HCT116 (cell line): ENCODE results near the gene ADGRG6. TPM values are rescaled to one million over a fixed set of nuclear protein-coding genes. Genes with fewer than 3 reads are reported as not detected.
A peak's percentile ranks its signal among the peaks of the same experiment; 100 is the strongest.

Experiments used
- ATAC-seq: fragments of 200-7000 bp; cut with Tn5 transposase; 2 replicates; pipeline ENCODE4 v1.9.1; 2020; ENCODE audit warnings: mild to moderate bottlenecking, moderate library complexity
- BruUV-seq: library from RNA; stranded (reverse); fragments of 400-500 nt; replicated peaks from 2 replicates; lab custom pipeline; 2021; lab: Mats Ljungman, UMichigan
- CTCF ChIA-PET: fragments of 300-600 bp; sonication (Branson Sonifier 250); formaldehyde crosslinking; loops from one replicate; lab custom pipeline; 2021; ENCODE audit warnings: antibody characterized with exemption; lab: Charles Lee
- POLR2A ChIA-PET: fragments of 300-600, 350-600 bp; sonication (Branson Sonifier 250); formaldehyde crosslinking; loops from one replicate; lab custom pipeline; 2021; ENCODE audit warnings: antibody characterized with exemption; lab: Charles Lee
- RAD21 ChIA-PET, 2 experiments: fragments of 300-600 bp; sonication (Branson Sonifier 250); formaldehyde crosslinking; loops; one replicate each; lab custom pipeline; 2023; ENCODE audit warnings: low total read pairs in 2 of 2; ENCODE audit not compliant: uncharacterized antibody in 2 of 2, unreplicated experiment in 2 of 2, low non-redundant PET in 1 of 2; lab: Charles Lee
- DNase-seq: peaks from one replicate; pipeline ENCODE4 v3.0.0-alpha.2; 2010; ENCODE audit warnings: low read depth, low spot score
- H2AFZ ChIP-seq: fragments of 200-600 bp; shearing (Covaris generic), sonication (generic); 2 replicates; pipeline ENCODE4 v1.6.1; 2017; ENCODE audit warnings: low read depth, mixed run types, mixed read lengths, antibody characterized with exemption, low read length; ENCODE audit not compliant: poor library complexity, severe bottlenecking
- H3K27ac ChIP-seq: 2 replicates; pipeline ENCODE4 v1.5.1; 2012; ENCODE audit warnings: low read depth, low read length
- H3K27me3 ChIP-seq: fragments of 200-600 bp; sonication (generic); 2 replicates; pipeline ENCODE4 v1.6.1; 2016; ENCODE audit warnings: mixed run types, low read length, mixed read lengths; ENCODE audit not compliant: insufficient read depth
- H3K36me3 ChIP-seq, 2 experiments: fragments of 200-500 bp in 1 of 2; fragments of 200-600 bp in 1 of 2; sonication (Bioruptor generic) in 1 of 2; sonication (generic) in 1 of 2; 2 replicates each; pipeline versions ENCODE4 v1.5.1 to v1.6.1; 2014 to 2016; ENCODE audit warnings: low read length in 2 of 2, inconsistent platforms in 1 of 2, mixed read lengths in 1 of 2, mixed run types in 1 of 2; ENCODE audit not compliant: insufficient read depth in 2 of 2, control insufficient read depth in 1 of 2
- H3K4me1 ChIP-seq, 2 experiments: fragments of 200-600 bp in 1 of 2; sonication (generic) in 1 of 2; 2 replicates each; pipeline versions ENCODE4 v1.5.1 to v1.6.1; 2012 to 2017; ENCODE audit warnings: low read length in 2 of 2, inconsistent platforms in 1 of 2, mild to moderate bottlenecking in 1 of 2, mixed read lengths in 1 of 2, mixed run types in 1 of 2, moderate library complexity in 1 of 2; ENCODE audit not compliant: insufficient read depth in 2 of 2, control insufficient read depth in 1 of 2
- H3K4me2 ChIP-seq: fragments of 200-600 bp; sonication (generic); 2 replicates; pipeline ENCODE4 v1.6.1; 2017; ENCODE audit warnings: mixed run types, low read length, mixed read lengths
- H3K4me3 ChIP-seq, 2 experiments: fragments of 200-600 bp in 1 of 2; sonication (generic) in 1 of 2; replicated peaks in 1 of 2; 2 replicates each; pipeline ENCODE4 v1.5.1; 2011 to 2016; ENCODE audit warnings: low read length in 2 of 2, control low read depth in 1 of 2, low read depth in 1 of 2, mild to moderate bottlenecking in 1 of 2, mixed read lengths in 1 of 2, mixed run types in 1 of 2
- H3K79me2 ChIP-seq: fragments of 200-600 bp; sonication (generic); 2 replicates; pipeline ENCODE4 v1.6.1; 2017; ENCODE audit warnings: mild to moderate bottlenecking, mixed run types, low read length, moderate library complexity, mixed read lengths; ENCODE audit not compliant: insufficient read depth
- H3K9ac ChIP-seq: fragments of 200-600 bp; sonication (generic); 2 replicates; pipeline ENCODE4 v1.6.1; 2016; ENCODE audit warnings: low read length, mixed read lengths
- H3K9me2 ChIP-seq: fragments of 200-600 bp; sonication (generic), shearing (Covaris generic); 2 replicates; pipeline ENCODE4 v1.6.1; 2017; ENCODE audit warnings: mixed run types, mild to moderate bottlenecking, moderate library complexity; ENCODE audit not compliant: insufficient read depth
- H3K9me3 ChIP-seq, 2 experiments: fragments of 200-500 bp in 1 of 2; fragments of 200-600 bp in 1 of 2; sonication (Bioruptor generic) in 1 of 2; sonication (generic) in 1 of 2; 2 replicates each; pipeline ENCODE4 v1.6.1; 2014 to 2017; ENCODE audit warnings: low read length in 2 of 2, mixed read lengths in 2 of 2, inconsistent platforms in 1 of 2, low read depth in 1 of 2, mild to moderate bottlenecking in 1 of 2, mixed run types in 1 of 2, moderate library complexity in 1 of 2; ENCODE audit not compliant: control insufficient read depth in 1 of 2, insufficient read depth in 1 of 2
- H4K20me1 ChIP-seq: fragments of 200-600 bp; sonication (generic), shearing (Covaris generic); 2 replicates; pipeline ENCODE4 v1.6.1; 2017; ENCODE audit warnings: mixed run types, mild to moderate bottlenecking, moderate library complexity; ENCODE audit not compliant: insufficient read depth
- CBX3 ChIP-seq: IDR thresholded peaks from 2 replicates; pipeline ENCODE4 v1.6.1; 2012; ENCODE audit warnings: low read depth
- CEBPB ChIP-seq: IDR thresholded peaks from 2 replicates; pipeline ENCODE4 v1.6.1; 2012; ENCODE audit warnings: low read depth
- EZH2 ChIP-seq: fragments of 200-600 bp; sonication (generic); IDR thresholded peaks from 2 replicates; pipeline ENCODE4 v1.6.1; 2017; ENCODE audit warnings: antibody characterized with exemption, mixed run types
- EZH2phosphoT487 ChIP-seq: fragments of 200-600 bp; IDR thresholded peaks from 2 replicates; pipeline ENCODE4 v1.6.1; 2018; ENCODE audit warnings: antibody characterized with exemption, borderline replicate concordance
- FOSL1 ChIP-seq: IDR thresholded peaks from 2 replicates; pipeline ENCODE4 v1.6.1; 2012; ENCODE audit warnings: low read depth
- JUND ChIP-seq: IDR thresholded peaks from 2 replicates; pipeline ENCODE4 v1.6.1; 2012
- MAX ChIP-seq: IDR thresholded peaks from 2 replicates; pipeline ENCODE4 v1.6.1; 2012
- RAD21 ChIP-seq: IDR thresholded peaks from 2 replicates; pipeline ENCODE4 v1.6.1; 2012; ENCODE audit warnings: low read depth, mild to moderate bottlenecking
- REST ChIP-seq: IDR thresholded peaks from 2 replicates; pipeline ENCODE4 v1.6.1; 2012; ENCODE audit warnings: low read depth
- SIN3A ChIP-seq: IDR thresholded peaks from 2 replicates; pipeline ENCODE4 v1.6.1; 2012; ENCODE audit warnings: low read depth
- SP1 ChIP-seq: IDR thresholded peaks from 2 replicates; pipeline ENCODE4 v1.6.1; 2012; ENCODE audit warnings: low read depth
- YY1 ChIP-seq: IDR thresholded peaks from 2 replicates; pipeline ENCODE4 v1.6.1; 2011; ENCODE audit warnings: low read length, low read depth, moderate library complexity, mild to moderate bottlenecking; ENCODE audit not compliant: insufficient replicate concordance; ENCODE audit errors: extremely low read depth
- ZFX ChIP-seq: fragments of 450-650 bp; IDR thresholded peaks from 2 replicates; pipeline ENCODE4 v1.6.1; 2017
- ZNF274 ChIP-seq: fragments of 200-500 bp; sonication (Bioruptor generic); IDR thresholded peaks from 2 replicates; pipeline ENCODE4 v1.6.1; 2014; ENCODE audit warnings: mild to moderate bottlenecking, low read depth, low read length, inconsistent platforms
- intact Hi-C: fragments of 100-400 bp; cut with micrococcal nuclease; formaldehyde crosslinking; loops from 2 replicates; pipeline ENCODE4 v1.10.0; 2022
- total RNA-seq: library from RNA; stranded (reverse); gene quantifications from one replicate; pipeline ENCODE4 v1.2.1, GENCODE V29; 2021; ENCODE audit not compliant: unreplicated experiment
- TF ChIP-seq, protein P1 (sequence below): IDR thresholded peaks from 2 replicates; pipeline ENCODE4 v1.6.1; 2012

ADGRG6 gene
- total RNA-seq, 1 experiment from 2014 or later: 67.9 TPM

- no peaks in the 10 kb centered on the region for H3K9me3 ChIP-seq
- ChIA-PET CTCF (interaction anchor here (1.0 kb wide), 1 partner anchor 60 kb away, joined by 4 read pairs; no protein-coding TSS in a partner anchor), RAD21 (no interaction called here)
- H3K36me3 ChIP-seq: no peaks in the 10 kb centered on the region
- H3K9ac ChIP-seq: no peak overlapping the region
- peaks cover 0 to 9% of the 10 kb centered on the region in 2 experiments; a peak in 2 of 4 replicates for H3K4me1 ChIP-seq
- DNase-seq (peak; percentile 48), ATAC-seq (peak; percentile 75)
- H3K4me2 ChIP-seq: peak overlapping the region; percentile 18; the same call in 1 of the 2 replicates
- no peak overlapping the region for H3K27ac ChIP-seq
- BruUV-seq: no TSS peak
- TF ChIP-seq CBX3 (peak; percentile 37; the same call in 1 of the 2 replicates), FOSL1 (no peak), RAD21 (peak; percentile 23; the same call in 1 of the 2 replicates), ZFX (no peak)
- TF ChIP-seq, protein P1, sequence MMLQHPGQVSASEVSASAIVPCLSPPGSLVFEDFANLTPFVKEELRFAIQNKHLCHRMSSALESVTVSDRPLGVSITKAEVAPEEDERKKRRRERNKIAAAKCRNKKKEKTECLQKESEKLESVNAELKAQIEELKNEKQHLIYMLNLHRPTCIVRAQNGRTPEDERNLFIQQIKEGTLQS: no peak
- TF ChIP-seq, all 23 proteins: peak for 2
- Histone ChIP-seq H4K20me1 (no peaks in the 10 kb centered on the region), H3K9me2 (no peaks in the 10 kb centered on the region), H2AFZ (peak overlapping the region; percentile 75), H3K27me3 (no peaks in the 10 kb centered on the region), H3K79me2 (no peaks in the 10 kb centered on the region), H3K4me3 (no peak overlapping the region)
- intact Hi-C loops: loop anchor here (10.0 kb wide), 2 partner anchors 547 to 797 kb away; no protein-coding TSS in a partner anchor
- POLR2A ChIA-PET: no interaction called here
Observed at GRCh38 chr6:142478117-142478516, 176.3 kb downstream of the ADGRG6 start.

GRCh38 chr6:142481466-142481865, 179.7 kb downstream of the ADGRG6 start:
- no peak for ATAC-seq
- H3K79me2 ChIP-seq: no peaks in the 10 kb centered on the region
- peaks cover 0 to 9% of the 10 kb centered on the region in 2 experiments; a peak in 2 of 4 replicates for H3K4me1 ChIP-seq
- ChIA-PET RAD21 (no interaction called here), CTCF (no interaction called here), POLR2A (no interaction called here)
- no peaks in the 10 kb centered on the region for H3K27me3 ChIP-seq
- no peaks in the 10 kb centered on the region for H4K20me1 ChIP-seq
- no peaks in the 10 kb centered on the region for H3K9me2 ChIP-seq
- H3K27ac ChIP-seq: no peak overlapping the region
- intact Hi-C loops: no loop called here
- no peak overlapping the region for H3K9ac ChIP-seq
- no peak overlapping the region for H3K4me3 ChIP-seq
- no peaks in the 10 kb centered on the region for H3K36me3 ChIP-seq
- no peak overlapping the region for H2AFZ ChIP-seq
- no peak for DNase-seq
- no peaks in the 10 kb centered on the region for H3K9me3 ChIP-seq
- H3K4me2 ChIP-seq: no peak overlapping the region
- BruUV-seq: no TSS peak
- no peak for TF ChIP-seq EZH2
- TF ChIP-seq SIN3A: no peak
- no peak for TF ChIP-seq YY1
- TF ChIP-seq REST: no peak
- no peak for TF ChIP-seq MAX
- TF ChIP-seq SP1: no peak
- no peak for TF ChIP-seq JUND
- no peak for TF ChIP-seq ZNF274
- no peak for TF ChIP-seq CBX3
- TF ChIP-seq CEBPB: no peak
- TF ChIP-seq RAD21: no peak
- TF ChIP-seq, protein P1: no peak
- TF ChIP-seq ZFX: no peak
- no peak for TF ChIP-seq EZH2phosphoT487
